AG09309 (cell line): Measurements from ENCODE around the gene GARIN3.

Experiments
- DNase-seq: peaks from one replicate; pipeline ENCODE4 v3.0.0-alpha.2; 2010; ENCODE audit warnings: low read depth
- H3K4me3 ChIP-seq: 2 replicates; pipeline ENCODE4 v1.5.1; 2011; ENCODE audit warnings: mild to moderate bottlenecking, low read depth, low read length, moderate library complexity; ENCODE audit not compliant: control insufficient read depth
- CTCF ChIP-seq: IDR thresholded peaks from 2 replicates; pipeline ENCODE4 v1.5.1; 2011; ENCODE audit warnings: mild to moderate bottlenecking, low read depth, low read length, inconsistent platforms; ENCODE audit not compliant: insufficient read depth, control insufficient read depth; ENCODE audit errors: missing control alignments

Gene GARIN3

DNA sequence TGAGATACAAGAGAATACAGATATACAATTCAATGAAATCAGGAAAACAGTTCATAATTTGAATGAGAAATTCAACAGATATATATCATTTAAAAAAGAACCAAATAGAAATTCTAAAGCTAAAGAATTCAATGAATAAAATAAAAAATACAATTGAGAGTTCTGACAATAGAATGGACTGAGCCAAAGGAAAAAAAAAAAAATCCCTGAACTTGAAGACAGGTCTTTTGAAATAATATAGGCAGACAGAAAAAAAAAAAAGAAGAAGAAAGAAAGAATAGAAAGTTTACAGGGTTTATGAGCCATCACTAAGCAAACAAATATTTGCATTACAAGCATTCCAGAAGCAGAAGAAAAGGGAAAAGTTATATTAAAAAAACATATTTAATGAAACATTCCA, 44.4 kb downstream of the GARIN3 start:
- no peak for TF ChIP-seq CTCF
- DNase-seq, result no peak
- H3K4me3 ChIP-seq, result no peak overlapping the region

DNA sequence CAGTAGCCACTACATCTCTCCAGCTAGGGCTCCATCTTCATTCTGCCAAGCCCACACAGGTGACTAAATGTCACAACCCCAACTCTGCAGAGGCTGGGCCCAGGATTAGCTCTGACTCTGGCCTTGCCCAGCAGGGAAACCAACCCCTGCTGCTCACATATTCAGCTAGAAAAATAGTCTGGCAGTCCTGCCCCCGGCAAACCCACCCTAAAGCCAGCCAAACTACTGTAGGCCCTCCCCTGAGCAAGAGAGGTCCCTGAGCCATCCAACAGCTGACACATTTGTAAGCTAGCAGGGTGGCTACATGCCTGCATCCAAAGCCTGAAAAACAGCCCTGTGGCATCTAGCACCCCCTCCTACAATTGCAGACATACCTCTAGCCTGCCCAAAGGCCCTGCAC, 46.0 kb downstream of the GARIN3 start:
- no peak for TF ChIP-seq CTCF
- H3K4me3 ChIP-seq, result no peak overlapping the region
- no peak for DNase-seq

GRCh38 chr5:157116483-157116954, 49.5 kb downstream of the GARIN3 start:
- H3K4me3 ChIP-seq, result no peak overlapping the region
- DNase-seq, result no peak
- TF ChIP-seq CTCF, result no peak

GRCh38 chr5:157115502-157115901, 50.6 kb downstream of the GARIN3 start:
- no peak for DNase-seq
- TF ChIP-seq CTCF, result no peak
- H3K4me3 ChIP-seq, result no peak overlapping the region

GRCh38 chr5:157115012-157115411, 51.1 kb downstream of the GARIN3 start:
- DNase-seq, result no peak

GRCh38 chr5:157113002-157113401, 53.1 kb downstream of the GARIN3 start:
- no peak for DNase-seq
- H3K4me3 ChIP-seq, result no peak overlapping the region
- TF ChIP-seq CTCF, result no peak

More at GRCh38 chr5:157115012-157115411, 51.1 kb downstream of the GARIN3 start:
- no peak for TF ChIP-seq CTCF
- no peak overlapping the region for H3K4me3 ChIP-seq
